NCI-H128 (cell line): ENCODE results near the gene ANKRA2.

Source experiments
- DNase-seq: peaks from one replicate; lab custom pipeline; 2025; ENCODE audit not compliant: unreplicated experiment; lab: John Stamatoyannopoulos, UW

The ANKRA2 gene

DNA sequence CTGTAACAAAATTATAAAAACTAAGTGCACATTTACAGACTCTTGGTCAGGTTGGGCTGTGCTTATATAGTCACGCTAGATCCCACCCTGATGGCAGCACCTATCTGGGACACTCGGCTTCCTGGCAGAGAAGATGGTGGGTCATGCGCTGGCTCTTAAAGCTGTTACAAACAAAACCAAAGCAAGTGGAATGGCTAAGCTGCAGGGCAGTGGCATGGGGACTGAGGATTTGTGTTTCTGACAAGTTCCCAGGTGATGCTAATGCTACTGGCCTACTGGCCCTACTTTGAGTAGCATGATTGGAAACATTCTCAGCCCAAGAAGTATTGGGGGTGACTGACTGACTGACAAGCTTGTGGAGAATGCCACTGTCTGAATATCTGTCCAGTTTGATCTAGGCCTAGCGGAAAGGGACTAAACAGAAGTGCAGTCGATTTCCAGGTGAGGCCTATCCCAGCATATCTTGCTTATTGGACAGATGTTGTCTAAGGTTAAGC, 58.9 kb downstream of the ANKRA2 start:
- no peak for DNase-seq
